Type B pancreatic cell (in vitro differentiated cells): ENCODE measurements around the gene KIF5A. TPM values are rescaled to one million over a fixed set of nuclear protein-coding genes. Genes with fewer than 3 reads are reported as not detected.
A peak's percentile ranks its signal among the peaks of the same experiment; 100 is the strongest.

Experiments
- DNase-seq: peaks from one replicate; pipeline ENCODE4 v3.0.0; 2021; ENCODE audit warnings: mixed read lengths; ENCODE audit not compliant: unreplicated experiment; ENCODE audit errors: extremely low spot score
- H3K27ac Mint-ChIP-seq: 2 replicates; pipeline ENCODE4 v1.8.0; 2021; ENCODE audit warnings: mild to moderate bottlenecking, mixed read lengths
- H3K27me3 Mint-ChIP-seq: 2 replicates; pipeline ENCODE4 v1.8.0; 2021; ENCODE audit warnings: mixed read lengths
- H3K36me3 Mint-ChIP-seq: 2 replicates; pipeline ENCODE4 v1.8.0; 2021; ENCODE audit warnings: mixed read lengths
- H3K4me1 Mint-ChIP-seq: one replicate; pipeline ENCODE4 v1.8.0; 2021; ENCODE audit warnings: mixed read lengths; ENCODE audit not compliant: unreplicated experiment
- H3K4me3 Mint-ChIP-seq: 2 replicates; pipeline ENCODE4 v1.8.0; 2021; ENCODE audit warnings: mild to moderate bottlenecking, mixed read lengths
- H3K9me3 Mint-ChIP-seq: 2 replicates; pipeline ENCODE4 v1.8.0; 2021; ENCODE audit warnings: mixed read lengths
- total RNA-seq: library from RNA; stranded (reverse); gene quantifications from 2 replicates; pipeline ENCODE4 v1.2.1, GENCODE V29; 2021; ENCODE audit warnings: low replicate concordance
- TF ChIP-seq, protein P1 (sequence below): fragments of 200-600 bp; sonication (generic); conservative IDR thresholded peaks from 2 replicates; pipeline ENCODE4 v1.5.0; 2021; ENCODE audit warnings: antibody characterized with exemption, mild to moderate bottlenecking

KIF5A gene
- total RNA-seq, 1 donor from 2014 or later, result 4.4 TPM

DNA sequence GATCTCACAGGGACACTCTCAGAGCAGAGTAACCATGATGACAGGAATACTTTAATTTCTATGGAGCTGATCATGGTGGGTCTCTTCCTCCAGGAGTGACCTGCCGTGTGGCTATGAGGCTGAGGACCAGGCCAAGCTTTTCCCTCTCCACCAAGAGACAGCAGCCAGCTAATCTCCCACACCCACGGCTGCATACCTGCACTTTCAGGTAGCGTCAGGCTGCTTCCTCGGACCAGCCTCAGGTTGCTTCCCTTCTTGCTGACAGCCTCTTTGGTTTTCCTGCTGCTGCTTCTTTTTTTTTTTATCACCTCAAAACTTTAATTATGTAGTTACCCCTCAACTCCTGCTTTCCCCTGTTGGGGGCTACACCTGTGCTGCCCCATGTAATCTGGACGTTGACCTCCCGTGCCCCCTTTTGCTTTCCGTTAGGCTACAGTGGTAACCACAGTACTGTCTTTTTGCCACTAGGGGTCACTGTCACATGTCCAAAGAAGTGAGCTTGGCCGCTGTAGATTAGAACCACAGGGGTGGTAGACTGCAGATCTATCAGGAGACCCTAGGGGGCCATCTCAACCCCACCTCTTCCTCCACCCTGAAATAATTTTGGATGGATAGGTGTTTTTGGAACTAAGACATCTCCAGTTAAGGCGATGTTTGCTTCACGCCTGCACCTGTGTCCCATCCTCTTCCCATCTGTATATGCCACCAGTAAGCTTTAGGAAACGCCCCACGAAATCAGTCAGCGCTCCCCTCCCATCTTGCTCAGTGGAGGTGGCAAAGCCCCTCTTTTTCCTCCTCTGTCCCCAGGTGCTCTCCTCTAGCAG is 33.4 kb downstream of the KIF5A start:
- TF ChIP-seq, protein P1, sequence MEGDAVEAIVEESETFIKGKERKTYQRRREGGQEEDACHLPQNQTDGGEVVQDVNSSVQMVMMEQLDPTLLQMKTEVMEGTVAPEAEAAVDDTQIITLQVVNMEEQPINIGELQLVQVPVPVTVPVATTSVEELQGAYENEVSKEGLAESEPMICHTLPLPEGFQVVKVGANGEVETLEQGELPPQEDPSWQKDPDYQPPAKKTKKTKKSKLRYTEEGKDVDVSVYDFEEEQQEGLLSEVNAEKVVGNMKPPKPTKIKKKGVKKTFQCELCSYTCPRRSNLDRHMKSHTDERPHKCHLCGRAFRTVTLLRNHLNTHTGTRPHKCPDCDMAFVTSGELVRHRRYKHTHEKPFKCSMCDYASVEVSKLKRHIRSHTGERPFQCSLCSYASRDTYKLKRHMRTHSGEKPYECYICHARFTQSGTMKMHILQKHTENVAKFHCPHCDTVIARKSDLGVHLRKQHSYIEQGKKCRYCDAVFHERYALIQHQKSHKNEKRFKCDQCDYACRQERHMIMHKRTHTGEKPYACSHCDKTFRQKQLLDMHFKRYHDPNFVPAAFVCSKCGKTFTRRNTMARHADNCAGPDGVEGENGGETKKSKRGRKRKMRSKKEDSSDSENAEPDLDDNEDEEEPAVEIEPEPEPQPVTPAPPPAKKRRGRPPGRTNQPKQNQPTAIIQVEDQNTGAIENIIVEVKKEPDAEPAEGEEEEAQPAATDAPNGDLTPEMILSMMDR, result peak; percentile 98
- peaks cover 22% of the 10 kb centered on the region for H3K27me3 Mint-ChIP-seq
- no peaks in the 10 kb centered on the region for H3K36me3 Mint-ChIP-seq
- no peak overlapping the region for H3K27ac Mint-ChIP-seq
- no peaks in the 10 kb centered on the region for H3K9me3 Mint-ChIP-seq
- H3K4me3 Mint-ChIP-seq, result no peak overlapping the region
- DNase-seq, result peak; percentile 75
- peaks cover 4% of the 10 kb centered on the region for H3K4me1 Mint-ChIP-seq

GRCh38 chr12:57584050-57584449 is 34.2 kb downstream of the KIF5A start:
- Mint-ChIP-seq H3K36me3 (no peaks in the 10 kb centered on the region), H3K27ac (no peak overlapping the region), H3K4me1 (peaks cover 4% of the 10 kb centered on the region), H3K4me3 (no peak overlapping the region), H3K27me3 (peaks cover 22% of the 10 kb centered on the region), H3K9me3 (no peaks in the 10 kb centered on the region)
- TF ChIP-seq, protein P1, result no peak
- DNase-seq, result no peak

- Mint-ChIP-seq H3K4me3 (no peak overlapping the region), H3K9me3 (no peaks in the 10 kb centered on the region), H3K27ac (no peak overlapping the region), H3K27me3 (peaks cover 22% of the 10 kb centered on the region), H3K4me1 (peaks cover 4% of the 10 kb centered on the region), H3K36me3 (no peaks in the 10 kb centered on the region)
- no peak for DNase-seq
- TF ChIP-seq, protein P1, result no peak
Observed at GRCh38 chr12:57584690-57585089, 34.8 kb downstream of the KIF5A start.

- Mint-ChIP-seq H3K4me3 (no peak overlapping the region), H3K36me3 (no peaks in the 10 kb centered on the region), H3K27ac (no peak overlapping the region), H3K27me3 (peaks cover 22% of the 10 kb centered on the region), H3K4me1 (peaks cover 4% of the 10 kb centered on the region), H3K9me3 (no peaks in the 10 kb centered on the region)
- TF ChIP-seq, protein P1, result no peak
- no peak for DNase-seq
Observed at GRCh38 chr12:57585156-57585555, 35.3 kb downstream of the KIF5A start.

- DNase-seq, result no peak
- no peaks in the 10 kb centered on the region for H3K9me3 Mint-ChIP-seq
- H3K4me3 Mint-ChIP-seq, result no peak overlapping the region
- H3K36me3 Mint-ChIP-seq, result no peaks in the 10 kb centered on the region
- peaks cover 10% of the 10 kb centered on the region for H3K4me1 Mint-ChIP-seq
- TF ChIP-seq, protein P1, result no peak
- peaks cover 26% of the 10 kb centered on the region for H3K27me3 Mint-ChIP-seq
- H3K27ac Mint-ChIP-seq, result no peak overlapping the region
Observed at GRCh38 chr12:57586128-57586527, 36.3 kb downstream of the KIF5A start.
